ENCODE data around the gene JMJD6.
"Not testable (repeated sequence)": the region's sequence is repeated elsewhere in the genome, so short reads cannot be mapped to it uniquely, and the experiment has no call there.

- not testable (repeated sequence) for TF ChIP-seq CTCF (conservative IDR thresholded peaks at IDR 0.05; ENCODE audit: low read length); EZH2phosphoT487 (IDR thresholded peaks at IDR 0.05; ENCODE audit: borderline replicate concordance)
Observed at GRCh38 chr17:76698466-76698977, 27.9 kb downstream of the JMJD6 start.

All from Loucy (cell line).